Ovary (tissue), 9 donors: ENCODE data around the gene TAX1BP3. TPM values are rescaled to one million over a fixed set of nuclear protein-coding genes. Genes with fewer than 3 reads are reported as not detected.

Source experiments
- DNase-seq, 5 donors: peaks; one replicate each; pipeline ENCODE4 v3.0.0-alpha.2; 2019 to 2020
- H3K27ac ChIP-seq, 2 donors: fragments of 200-600 bp; one replicate each; pipeline versions ENCODE4 v1.5.1 to v1.8.0; 2019 to 2022
- H3K27me3 ChIP-seq: fragments of 200-600 bp; one replicate; pipeline ENCODE4 v1.8.0; 2022
- H3K36me3 ChIP-seq: fragments of 200-600 bp; sonication (generic); one replicate; pipeline ENCODE4 v1.5.1; 2019
- H3K4me1 ChIP-seq: one replicate; pipeline ENCODE4 v1.8.1; 2013; ENCODE audit warnings: mild to moderate bottlenecking, moderate library complexity; ENCODE audit not compliant: insufficient read depth
- H3K4me3 ChIP-seq: fragments of 200-600 bp; sonication (generic); one replicate; pipeline ENCODE4 v1.5.1; 2017
- H3K9me3 ChIP-seq, 2 donors: fragments of 200-600 bp in 1 of 2; sonication (generic) in 1 of 2; one replicate each; pipeline versions ENCODE4 v1.5.1 to v1.8.1; 2013 to 2019; ENCODE audit warnings: mild to moderate bottlenecking in 1 of 2, moderate library complexity in 1 of 2
- EP300 ChIP-seq: sonication (generic); formaldehyde crosslinking; IDR thresholded peaks from one replicate; pipeline ENCODE4 v1.6.1; 2017; ENCODE audit warnings: antibody characterized with exemption
- POLR2A ChIP-seq: fragments of 450-650 bp; IDR thresholded peaks from one replicate; pipeline ENCODE4 v1.6.1; 2017; ENCODE audit warnings: antibody characterized with exemption, mild to moderate bottlenecking, moderate library complexity
- WGBS, 3 donors: extraction: QIAGEN DNeasy Blood & Tissue Kit in 1 of 3; methylation state at CpG; one replicate each; pipeline versions ENCODE4 v1.1.5 to v1.1.7; 2013 to 2017; 5-methylcytosine and 5-hydroxymethylcytosine counted together
- intact Hi-C, 4 donors: fragments of 100-400 bp; cut with DNase I; formaldehyde crosslinking; loops; one replicate each; pipeline versions ENCODE4 v1.11.0 to v1.15.1; 2022 to 2023
- polyA plus RNA-seq, 2 donors: library from polyadenylated mRNA; stranded (reverse); fragments of 200-250 nt in 1 of 2; fragments of 350-450 nt in 1 of 2; fragmentation: Illumina TruSeq in 1 of 2; extraction: RNeasy Lipid Tissue Mini Kit (QIAGEN cat#74804) in 1 of 2; gene quantifications; one replicate each; pipeline ENCODE4 v1.2.3, GENCODE V29; 2013 to 2014
- total RNA-seq, 7 donors: library from RNA; depleted of rRNA in 2 of 7; stranded (reverse); fragments of >200 nt in 2 of 7; fragmentation: NEBNext Ultra II Directional in 3 of 7; extraction: Animal tissue kit (Norgen Biotek cat#: 25700) in 3 of 7; gene quantifications; one replicate each; pipeline versions ENCODE4 v1.1.0 to v1.2.4, GENCODE V29; 2016 to 2023
- TF ChIP-seq, protein P1 (sequence below), 3 donors: fragments of 450-650 bp in 2 of 3; fragments of 200-600 bp in 1 of 3; IDR thresholded peaks; one replicate each; pipeline versions ENCODE4 v1.5.1 to v1.8.0; 2016 to 2022; ENCODE audit warnings: antibody characterized with exemption in 3 of 3, mild to moderate bottlenecking in 1 of 3
- donor health status: DM: no; HTN: no; CAD: no; lungs with moderate emphysema.
- donor health status: DM: no; HTN: no; CAD: no.
- donor health status: Bipolar disorder and iron deficiency.
- donor health status: DM: yes; HTN: yes; CAD: no.
- donor health status: DM: no; HTN: no; CAD: no.
- donor health status: DM: yes; HTN: yes; CAD: no.

The TAX1BP3 gene
- total and polyA plus RNA-seq, 9 donors = 48.7 to 166 (median 125) TPM

DNA sequence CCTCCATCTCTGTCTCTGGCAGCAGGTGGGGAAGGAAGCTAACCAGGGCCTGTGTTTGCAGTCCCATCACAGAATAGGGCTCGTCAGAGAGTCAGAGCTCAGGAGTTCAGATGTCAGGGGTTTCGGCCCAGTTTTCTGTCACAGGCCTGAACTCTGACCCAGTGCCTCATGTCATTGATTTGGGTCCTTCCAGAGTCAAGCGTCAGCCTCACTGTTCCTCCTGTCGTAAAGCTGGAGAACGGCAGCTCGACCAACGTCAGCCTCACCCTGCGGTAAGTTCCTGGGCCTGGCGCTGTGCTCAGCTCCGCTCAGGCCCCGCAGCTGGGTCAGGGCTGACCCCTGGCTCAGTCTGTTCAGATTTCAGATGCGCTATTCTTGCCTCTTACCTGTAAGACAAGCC lies 21.1 kb downstream of the TAX1BP3 start:
- Histone ChIP-seq H3K36me3 (no peaks in the 10 kb centered on the region), H3K27ac (no peak overlapping the region), H3K4me1 (no peaks in the 10 kb centered on the region), H3K27me3 (no peaks in the 10 kb centered on the region), H3K4me3 (no peak overlapping the region), H3K9me3 (no peaks in the 10 kb centered on the region)
- intact Hi-C loops = no loop called here
- no peak for TF ChIP-seq POLR2A
- no peak for TF ChIP-seq EP300
- TF ChIP-seq, protein P1, sequence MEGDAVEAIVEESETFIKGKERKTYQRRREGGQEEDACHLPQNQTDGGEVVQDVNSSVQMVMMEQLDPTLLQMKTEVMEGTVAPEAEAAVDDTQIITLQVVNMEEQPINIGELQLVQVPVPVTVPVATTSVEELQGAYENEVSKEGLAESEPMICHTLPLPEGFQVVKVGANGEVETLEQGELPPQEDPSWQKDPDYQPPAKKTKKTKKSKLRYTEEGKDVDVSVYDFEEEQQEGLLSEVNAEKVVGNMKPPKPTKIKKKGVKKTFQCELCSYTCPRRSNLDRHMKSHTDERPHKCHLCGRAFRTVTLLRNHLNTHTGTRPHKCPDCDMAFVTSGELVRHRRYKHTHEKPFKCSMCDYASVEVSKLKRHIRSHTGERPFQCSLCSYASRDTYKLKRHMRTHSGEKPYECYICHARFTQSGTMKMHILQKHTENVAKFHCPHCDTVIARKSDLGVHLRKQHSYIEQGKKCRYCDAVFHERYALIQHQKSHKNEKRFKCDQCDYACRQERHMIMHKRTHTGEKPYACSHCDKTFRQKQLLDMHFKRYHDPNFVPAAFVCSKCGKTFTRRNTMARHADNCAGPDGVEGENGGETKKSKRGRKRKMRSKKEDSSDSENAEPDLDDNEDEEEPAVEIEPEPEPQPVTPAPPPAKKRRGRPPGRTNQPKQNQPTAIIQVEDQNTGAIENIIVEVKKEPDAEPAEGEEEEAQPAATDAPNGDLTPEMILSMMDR (IDR thresholded peaks at IDR 0.05) = no peak
- no peak for DNase-seq
- WGBS, 3 donors = 84 to 86% (median 86%) methylated on average over 12 of the region's 12 CpGs

DNA sequence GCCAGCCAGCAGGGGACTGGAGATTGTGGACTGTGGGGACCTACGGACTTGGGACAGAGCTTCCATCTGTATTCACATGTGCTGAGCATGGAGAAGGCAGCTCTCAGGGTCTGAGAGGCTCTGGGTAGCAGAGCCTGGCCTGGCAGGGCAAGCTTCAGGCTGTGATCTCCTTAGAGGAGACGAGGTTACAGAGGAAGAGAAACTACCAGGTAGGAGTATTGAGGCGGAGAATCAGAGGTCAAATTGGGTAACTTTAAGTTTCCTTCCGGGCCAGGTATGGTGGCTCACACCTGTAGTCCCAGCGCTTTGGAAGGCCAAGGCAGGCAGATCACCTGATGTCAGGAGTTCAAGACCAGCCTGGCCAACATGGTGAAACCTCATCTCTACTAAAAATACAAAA lies 23.1 kb downstream of the TAX1BP3 start:
- WGBS, 3 donors = 87 to 92% (median 88%) methylated on average over 5 of the region's 5 CpGs
- Histone ChIP-seq H3K27me3 (no peaks in the 10 kb centered on the region), H3K9me3 (no peaks in the 10 kb centered on the region), H3K4me3 (no peak overlapping the region), H3K36me3 (no peaks in the 10 kb centered on the region), H3K4me1 (peaks cover 8% of the 10 kb centered on the region), H3K27ac (no peak overlapping the region)
- no peak for DNase-seq
- intact Hi-C loops = no loop called here
- TF ChIP-seq EP300 (no peak), POLR2A (no peak)
- TF ChIP-seq, protein P1 (IDR thresholded peaks at IDR 0.05) = no peak

DNA sequence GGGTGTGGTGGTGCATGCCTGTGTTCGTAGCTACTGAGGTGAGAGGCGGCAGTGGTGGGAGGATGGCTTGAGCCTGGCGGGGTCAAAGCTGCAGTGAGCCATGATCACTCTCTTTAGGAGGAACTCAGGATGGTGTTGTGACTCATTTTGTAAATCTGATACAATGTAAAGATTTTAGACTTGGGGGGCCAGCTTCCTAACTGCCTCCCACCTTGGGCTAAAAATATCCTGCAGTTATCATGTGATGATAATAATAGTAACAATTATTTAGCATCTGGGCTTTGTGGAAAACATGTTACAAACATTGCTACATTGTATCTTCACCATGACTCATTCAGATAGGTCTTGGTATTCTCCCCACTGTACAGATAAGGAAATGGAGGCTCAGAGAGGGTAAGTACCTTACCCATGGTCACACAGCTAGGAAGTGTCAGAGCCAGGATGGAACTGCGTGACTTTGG lies 24.5 kb downstream of the TAX1BP3 start:
- H3K27me3 ChIP-seq = no peaks in the 10 kb centered on the region
- DNase-seq = no peak
- WGBS, 3 donors = 94% methylated on average over 4 of the region's 4 CpGs
- no peaks in the 10 kb centered on the region for H3K9me3 ChIP-seq
- no peak for TF ChIP-seq POLR2A
- no peak for TF ChIP-seq EP300
- TF ChIP-seq, protein P1 (IDR thresholded peaks at IDR 0.05) = no peak
- H3K36me3 ChIP-seq = no peaks in the 10 kb centered on the region
- H3K4me1 ChIP-seq = peaks cover 10% of the 10 kb centered on the region
- no peak overlapping the region for H3K27ac ChIP-seq
- intact Hi-C loops = no loop called here
- H3K4me3 ChIP-seq = no peak overlapping the region

DNA sequence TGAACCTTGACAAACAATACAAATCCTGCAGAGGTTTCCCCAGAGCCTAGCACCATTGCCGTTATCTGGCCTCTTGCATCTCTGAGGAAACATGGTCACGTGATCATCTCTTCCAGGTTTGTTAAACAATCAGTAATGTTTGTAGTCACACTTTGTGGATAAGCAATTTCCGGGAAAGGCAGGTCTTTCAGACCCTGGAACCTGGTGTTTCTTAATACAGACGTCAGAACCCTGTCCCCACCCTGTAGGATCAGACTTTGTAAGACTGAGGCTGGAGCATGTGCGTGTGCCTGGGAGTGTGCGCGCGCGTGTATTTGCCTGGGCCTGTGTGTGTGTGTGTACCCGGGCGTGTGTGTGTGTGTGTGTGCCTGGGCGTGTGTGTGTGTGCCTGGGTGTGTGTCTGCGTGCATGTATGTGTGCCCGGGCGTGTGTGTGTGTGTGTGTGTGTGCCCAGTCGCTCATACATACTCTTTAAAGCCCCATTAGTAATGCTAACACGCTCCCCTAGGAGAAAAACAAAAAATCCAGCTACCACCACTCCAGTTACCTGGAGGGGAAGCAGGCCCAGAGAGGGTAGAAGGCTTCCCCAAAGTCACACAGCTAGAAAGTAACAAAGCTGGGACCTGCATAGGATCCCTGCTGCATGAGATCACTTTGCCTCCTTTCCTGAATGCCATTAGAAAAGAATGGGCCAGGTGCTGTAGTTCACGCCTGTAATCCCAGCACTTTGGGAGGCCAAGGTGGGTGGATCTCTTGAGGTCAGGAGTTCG lies 26.5 kb downstream of the TAX1BP3 start:
- Histone ChIP-seq H3K9me3 (no peaks in the 10 kb centered on the region), H3K36me3 (no peaks in the 10 kb centered on the region), H3K27ac (no peak overlapping the region), H3K4me3 (no peak overlapping the region), H3K4me1 (peaks cover 13% of the 10 kb centered on the region), H3K27me3 (no peaks in the 10 kb centered on the region)
- WGBS, 3 donors = 87 to 90% (median 89%) methylated on average over 19 of the region's 19 CpGs
- intact Hi-C loops = no loop called here
- TF ChIP-seq, protein P1 (IDR thresholded peaks at IDR 0.05) = no peak
- TF ChIP-seq EP300 (no peak), POLR2A (no peak)
- DNase-seq = no peak
